DMS53 treated with DMSO at 0.1 percent for 48 hours (cell line): ENCODE measurements around the gene OSBPL6.

Experiments used
- DNase-seq: peaks from one replicate; lab custom pipeline; 2025; ENCODE audit not compliant: unreplicated experiment; lab: John Stamatoyannopoulos, UW

Gene OSBPL6

DNA sequence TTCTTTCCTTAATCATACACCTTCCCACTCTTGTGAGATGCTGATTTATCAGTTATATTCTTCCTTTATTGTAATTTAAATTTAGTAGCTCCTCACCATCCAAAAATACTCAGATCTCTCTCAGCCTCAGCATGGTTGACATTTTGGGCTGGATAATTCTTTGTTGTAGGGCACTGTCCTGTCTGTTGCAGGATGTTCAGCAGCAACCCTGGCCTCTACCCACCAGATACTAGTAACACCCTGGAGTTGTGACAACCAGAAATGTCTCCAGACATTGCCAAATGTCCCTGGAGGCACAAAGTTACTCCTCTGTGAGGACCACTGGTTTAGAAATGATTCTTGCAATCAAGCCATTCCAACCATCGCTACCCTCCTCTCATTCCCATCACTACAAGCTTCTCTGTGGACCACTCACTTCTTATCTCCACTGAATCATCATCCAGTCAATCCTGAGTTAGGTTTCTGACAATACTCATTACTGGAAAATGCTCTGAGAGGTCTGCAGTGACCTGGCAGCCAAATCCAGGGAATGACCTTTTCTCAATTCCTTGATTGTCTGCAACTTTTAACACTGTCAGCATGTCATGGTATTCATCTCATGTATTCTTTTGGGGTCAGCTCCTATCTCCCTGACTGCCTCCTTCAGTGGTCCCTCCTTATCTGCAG, 43.3 kb downstream of the OSBPL6 start:
- DNase-seq: no peak

DNA sequence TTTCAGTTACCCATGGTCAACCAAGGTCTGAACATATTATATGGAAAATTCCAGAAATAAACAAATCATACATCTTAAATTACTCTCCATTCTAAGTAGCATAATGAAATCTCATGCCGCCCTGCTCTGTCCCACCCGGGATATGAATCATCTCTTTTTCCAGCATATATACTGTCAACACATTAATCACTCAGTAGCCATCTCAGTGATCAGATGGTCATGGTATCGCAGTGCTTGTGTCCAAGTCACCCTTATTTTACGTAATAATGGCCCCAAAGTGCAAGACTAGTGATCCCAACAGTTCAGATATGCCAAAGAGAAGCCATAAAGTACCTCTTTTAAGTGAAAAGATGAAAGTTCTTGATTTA, 43.8 kb downstream of the OSBPL6 start:
- no peak for DNase-seq

DNA sequence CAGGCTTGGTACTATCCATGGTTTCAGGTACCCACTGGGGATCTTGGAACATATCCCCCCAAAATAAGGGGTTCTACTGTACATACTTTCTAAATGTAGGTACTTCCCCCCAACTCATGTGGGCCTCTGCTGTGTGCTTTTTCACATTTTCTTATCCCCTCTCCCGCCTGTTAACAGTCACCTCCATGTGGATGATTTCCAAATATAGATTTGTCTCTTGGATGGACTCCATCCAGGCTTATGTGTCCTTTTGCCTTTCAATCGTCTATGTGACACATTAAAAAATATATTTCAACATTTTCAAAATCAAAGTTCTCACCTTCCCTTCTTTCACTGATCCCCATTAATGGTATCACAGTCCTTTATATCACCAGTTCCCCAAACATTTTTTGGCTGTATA, 44.4 kb downstream of the OSBPL6 start:
- no peak for DNase-seq

DNA sequence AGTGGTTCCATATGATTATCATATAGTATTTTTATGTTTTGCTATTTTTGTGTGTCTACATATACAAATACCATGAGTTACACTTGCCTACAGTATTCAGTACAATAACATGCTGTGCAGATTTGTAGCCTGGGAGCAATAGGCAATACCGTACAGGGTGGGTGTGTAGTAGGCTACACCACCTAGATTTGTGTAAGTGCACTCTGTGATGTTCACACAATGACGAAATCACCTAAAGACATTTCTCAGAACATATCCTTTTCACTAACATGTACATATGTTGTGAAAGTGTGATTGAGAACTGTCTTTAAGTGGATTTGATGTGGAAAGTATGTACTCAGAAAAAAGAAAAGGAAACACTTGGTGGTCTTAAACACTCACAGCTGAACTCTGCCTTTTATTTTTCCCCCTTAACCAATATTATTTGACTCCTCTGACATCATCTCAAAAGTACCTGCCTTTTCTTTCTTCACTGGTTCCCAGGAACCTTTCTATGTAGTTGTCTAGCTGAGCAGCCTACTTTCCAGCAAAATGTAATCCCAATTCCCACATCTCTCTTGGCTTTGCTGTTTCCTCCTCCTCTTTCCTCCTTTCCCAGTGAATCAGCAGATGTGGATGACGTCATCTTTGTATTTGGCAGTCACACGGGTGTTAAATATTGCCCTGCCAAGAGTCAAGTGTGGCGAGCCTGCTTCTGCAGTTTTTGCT, 47.7 kb downstream of the OSBPL6 start:
- peak; percentile 88 for DNase-seq

DNA sequence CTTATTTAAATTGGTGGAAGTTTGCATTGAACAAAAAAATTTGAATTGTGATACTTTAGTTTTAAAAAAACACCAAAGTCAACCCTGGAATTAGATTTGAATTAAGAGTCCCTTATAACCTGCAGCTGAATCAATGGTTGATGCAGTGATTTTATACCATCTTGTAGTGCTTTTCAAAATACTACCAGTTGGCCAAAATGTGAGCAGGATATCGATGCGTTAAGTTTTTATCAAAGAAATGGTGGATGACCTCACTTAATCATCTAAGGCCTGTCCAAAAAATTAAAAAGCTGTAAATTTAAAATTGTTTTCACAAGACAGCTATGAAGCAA, 48.2 kb downstream of the OSBPL6 start:
- no peak for DNase-seq

DNA sequence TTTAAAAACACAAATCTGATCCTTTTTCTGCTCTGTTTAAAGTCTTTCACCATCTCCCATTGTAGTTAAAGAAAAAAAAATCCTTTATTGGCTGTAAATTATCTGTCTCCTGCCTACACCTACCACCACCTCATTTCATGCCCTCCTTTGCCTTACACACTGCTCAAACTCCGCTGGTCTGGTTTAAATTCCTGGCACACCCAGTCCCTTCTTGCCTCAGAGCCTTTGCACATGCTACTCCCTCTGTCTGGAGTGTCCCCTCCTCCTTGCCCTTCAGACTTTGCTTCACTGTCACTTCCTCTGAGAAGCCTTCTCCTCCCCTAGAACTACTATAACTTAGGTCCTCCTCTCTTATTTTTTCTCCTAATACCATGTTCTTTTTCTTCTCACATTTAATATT, 49.6 kb downstream of the OSBPL6 start:
- DNase-seq: no peak

DNA sequence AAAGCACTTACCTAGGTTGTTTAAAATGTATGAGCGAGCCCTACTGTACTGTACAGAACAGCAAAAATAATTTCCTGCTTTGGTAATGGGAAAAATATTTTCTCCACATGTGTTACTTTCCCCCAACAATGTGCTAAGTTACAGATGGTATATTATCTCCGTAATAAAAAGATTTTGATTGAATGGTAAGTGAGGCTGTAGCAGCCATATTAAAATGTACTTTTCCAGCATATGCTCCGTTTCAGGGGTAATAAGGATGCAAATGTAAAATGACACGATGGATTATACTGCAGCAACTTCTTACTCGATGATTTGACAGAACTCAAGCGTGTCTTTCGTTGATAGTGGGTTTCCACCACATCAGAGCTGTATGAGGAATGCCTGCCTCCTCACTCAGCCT, 50.5 kb downstream of the OSBPL6 start:
- no peak for DNase-seq

DNA sequence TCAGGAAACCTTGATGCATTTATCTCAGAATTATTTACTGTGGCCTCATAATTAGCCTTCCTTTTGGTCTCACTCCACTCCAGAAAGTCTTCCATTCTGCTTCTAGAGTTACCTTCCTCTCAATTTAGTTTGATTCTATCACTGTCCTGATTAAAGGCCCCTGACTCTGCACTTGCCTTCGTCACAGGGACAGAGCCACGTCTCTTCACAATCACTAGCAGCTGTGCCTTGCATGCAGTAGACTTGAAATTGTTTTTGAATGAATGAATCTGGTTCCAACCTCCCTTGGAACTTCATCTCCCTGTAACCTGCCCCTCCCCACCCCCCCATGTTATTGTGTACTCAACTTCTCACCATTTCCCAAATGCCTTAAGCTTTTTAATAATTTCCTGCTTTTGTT, 52.4 kb downstream of the OSBPL6 start:
- no peak for DNase-seq

DNA sequence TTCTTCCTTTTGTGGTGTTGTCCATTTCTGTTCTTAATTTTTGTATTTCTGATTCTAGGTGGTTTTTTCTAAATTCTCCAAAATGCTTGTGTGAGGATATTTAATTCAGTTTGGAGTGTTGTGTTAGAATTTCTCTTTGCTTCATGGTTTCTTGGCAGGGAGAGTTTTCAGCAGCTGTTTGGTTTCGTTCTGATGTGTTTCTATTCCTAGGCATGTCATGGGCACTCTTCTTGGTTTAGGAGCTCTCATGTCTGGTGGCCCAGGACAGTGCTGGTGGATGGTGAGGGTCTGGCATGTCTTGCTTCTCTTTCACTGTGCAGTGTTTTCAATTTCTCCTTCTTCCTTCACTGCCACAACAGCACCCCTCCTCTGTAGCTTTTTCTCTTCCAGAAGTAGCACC, 52.9 kb downstream of the OSBPL6 start:
- DNase-seq: no peak

DNA sequence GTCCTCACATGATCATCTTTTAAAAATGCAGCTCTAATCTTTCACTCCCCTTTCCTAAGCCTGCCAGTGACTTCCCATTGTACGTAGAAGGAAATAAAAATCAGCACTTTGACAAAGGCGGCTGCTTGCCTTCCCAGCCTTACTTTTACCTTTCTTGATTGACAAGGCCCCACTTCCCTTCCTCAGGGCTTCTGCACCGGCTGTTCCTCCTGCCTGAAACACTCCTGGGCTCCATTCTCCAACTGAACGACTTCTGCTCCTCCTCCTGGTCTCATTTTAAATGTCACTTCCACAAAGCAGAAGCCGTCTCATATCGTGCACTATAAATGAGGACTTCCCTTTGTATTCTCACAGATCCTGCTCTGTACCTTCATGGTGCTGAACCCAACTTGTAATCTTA, 56.1 kb downstream of the OSBPL6 start:
- no peak for DNase-seq

DNA sequence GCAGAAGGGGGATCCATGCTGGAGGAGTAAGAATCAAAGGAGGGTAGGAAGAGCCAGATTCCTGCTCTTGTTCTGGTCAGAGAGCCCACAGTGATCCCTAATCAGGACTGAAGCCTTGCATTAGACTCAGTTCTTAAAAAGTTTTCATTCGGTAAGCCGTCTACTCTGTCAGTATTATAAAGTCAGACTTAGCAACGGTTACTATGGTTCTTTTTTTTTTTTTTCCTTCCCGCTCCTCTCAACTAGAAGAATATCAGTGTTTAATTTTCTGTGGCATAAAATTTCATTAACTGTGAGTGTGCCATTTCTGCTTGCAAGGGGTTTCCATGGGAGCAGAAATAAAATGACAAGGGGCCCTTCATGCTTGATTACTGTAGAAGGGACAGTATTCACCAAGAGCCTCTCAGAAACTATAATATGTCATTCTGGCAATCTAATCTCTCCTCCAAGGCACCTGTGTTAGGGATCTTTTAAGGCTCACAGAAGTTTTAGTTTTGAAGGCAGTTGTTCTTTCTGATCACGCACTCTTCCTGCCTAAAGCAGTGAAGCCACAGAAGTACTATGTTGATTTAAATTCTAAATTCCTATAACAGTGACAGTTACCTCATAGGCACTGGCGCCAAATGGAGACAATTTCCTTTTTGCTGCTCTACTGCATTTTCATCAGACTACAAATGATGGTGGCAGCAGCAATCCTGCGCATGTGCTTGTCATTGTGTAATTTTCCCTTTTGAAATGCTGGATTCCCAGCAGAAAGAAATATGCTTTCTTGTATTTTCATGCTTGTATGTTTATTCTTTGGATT, 57.0 kb downstream of the OSBPL6 start:
- DNase-seq: no peak

DNA sequence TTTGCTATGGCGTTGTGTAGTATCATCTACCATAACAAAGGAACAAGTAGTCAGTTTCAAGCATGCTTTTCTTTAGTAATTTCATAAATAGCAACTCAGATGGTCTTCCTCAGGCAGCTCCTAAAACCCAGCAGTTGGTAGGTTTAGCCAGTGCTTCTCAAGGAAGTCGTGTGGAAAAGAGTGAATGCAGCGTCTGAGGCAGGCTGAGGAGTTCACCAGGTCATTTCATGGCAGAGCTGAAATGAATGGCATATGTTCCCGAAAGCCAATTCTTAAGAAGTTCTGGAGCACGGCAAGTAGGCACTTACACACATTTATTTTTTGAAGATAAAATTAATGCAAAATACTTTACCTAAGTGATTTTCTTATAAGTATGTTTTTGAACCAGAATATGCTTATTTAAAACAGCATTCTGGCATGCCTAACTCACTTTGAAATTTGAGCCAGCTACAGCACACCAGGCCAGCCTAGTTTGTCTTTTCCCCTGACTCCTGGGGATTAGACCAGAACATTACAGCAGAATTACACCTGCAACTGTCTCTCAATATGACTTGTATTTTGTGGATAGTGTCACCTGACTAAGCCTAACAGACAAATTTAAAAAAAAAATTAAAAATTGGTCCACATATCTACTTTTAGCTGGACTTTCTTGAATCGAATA, 62.2 kb downstream of the OSBPL6 start:
- DNase-seq: no peak

DNA sequence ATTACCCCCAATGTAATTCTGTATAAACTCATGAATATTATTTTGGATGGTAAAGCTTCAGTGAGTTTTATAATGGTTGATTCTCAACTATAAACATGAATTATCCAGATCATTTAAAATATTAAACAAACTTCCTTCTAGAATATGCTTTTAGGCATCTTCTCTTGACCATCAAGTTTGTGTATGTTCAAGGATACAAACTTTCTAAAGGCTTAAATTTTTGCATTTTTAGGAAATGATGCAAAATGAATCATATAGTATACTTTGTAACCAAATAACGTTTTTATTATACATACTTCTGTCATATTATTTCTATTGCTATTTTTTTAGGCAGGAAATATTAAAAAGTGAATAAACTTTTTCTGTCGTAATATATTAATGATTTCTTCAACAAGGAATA, 62.8 kb downstream of the OSBPL6 start:
- no peak for DNase-seq

DNA sequence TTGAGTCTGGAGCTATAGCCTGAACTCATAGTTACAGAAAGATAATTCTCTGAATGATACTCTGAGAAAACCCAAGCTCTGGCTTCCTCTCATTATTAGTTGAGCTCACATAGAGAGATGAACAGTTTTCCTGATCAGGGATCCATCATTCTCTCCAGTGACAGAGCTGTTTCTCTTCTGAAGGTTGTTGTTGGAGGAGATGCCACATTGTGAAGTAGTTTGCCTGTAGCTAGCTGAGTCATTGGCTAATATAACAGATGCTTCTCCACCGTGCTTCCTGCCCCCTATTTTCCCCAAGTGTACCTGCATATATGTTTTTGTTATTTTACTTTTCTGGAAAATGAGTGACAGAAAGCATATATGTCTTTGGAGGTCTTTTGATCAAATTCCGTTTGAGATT, 64.6 kb downstream of the OSBPL6 start:
- peak; percentile 15 for DNase-seq

DNA sequence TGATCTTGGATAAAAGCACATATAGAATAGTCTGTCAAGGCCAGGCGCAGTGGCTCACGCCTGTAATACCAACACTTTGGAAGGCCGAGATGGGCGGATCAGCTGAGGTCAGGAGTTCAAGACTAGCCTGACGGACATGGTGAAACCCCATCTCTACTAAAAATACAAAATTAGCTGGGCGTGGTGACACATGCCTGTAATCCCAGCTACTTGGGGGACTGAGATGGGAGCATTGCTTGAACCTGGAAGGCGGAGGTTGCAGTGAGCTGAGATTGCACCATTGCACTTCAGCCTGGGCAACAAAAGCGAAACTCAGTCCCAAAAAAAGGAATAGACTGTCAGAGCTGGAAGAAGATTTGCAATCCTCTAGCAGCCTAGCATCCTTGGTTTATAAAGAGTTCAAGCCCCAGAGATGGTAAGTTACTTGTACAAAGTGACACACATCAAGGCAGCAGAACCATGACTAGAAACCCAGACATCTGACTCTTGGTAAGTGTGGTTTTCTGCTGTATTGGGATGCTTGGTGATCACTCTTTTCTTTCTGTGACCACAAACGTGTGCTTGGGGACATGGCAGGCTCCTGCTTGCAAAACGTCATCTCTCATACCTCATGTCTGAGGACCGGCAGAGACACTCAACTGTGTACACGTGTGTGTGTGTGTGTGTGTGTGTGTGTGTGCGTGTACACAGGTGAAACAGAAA, 69.0 kb downstream of the OSBPL6 start:
- DNase-seq: no peak

DNA sequence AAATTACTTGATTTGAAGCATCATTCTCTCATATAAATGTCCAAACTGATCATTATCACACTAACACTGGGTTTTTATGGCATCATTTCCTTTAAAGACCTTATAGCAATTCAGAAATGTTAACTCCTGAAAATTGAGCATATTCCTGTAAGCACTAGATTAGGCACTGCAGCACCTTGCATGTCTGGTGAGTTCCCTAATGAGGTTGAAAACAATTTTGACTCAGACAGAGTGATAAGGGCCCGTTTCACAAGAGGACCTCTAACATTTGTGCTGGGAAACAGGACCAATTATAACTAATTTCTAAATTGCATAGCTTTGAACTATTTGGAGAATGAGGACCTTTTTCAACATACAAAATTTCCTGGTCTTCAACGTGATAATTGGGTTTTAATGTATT, 69.9 kb downstream of the OSBPL6 start:
- DNase-seq: no peak

DNA sequence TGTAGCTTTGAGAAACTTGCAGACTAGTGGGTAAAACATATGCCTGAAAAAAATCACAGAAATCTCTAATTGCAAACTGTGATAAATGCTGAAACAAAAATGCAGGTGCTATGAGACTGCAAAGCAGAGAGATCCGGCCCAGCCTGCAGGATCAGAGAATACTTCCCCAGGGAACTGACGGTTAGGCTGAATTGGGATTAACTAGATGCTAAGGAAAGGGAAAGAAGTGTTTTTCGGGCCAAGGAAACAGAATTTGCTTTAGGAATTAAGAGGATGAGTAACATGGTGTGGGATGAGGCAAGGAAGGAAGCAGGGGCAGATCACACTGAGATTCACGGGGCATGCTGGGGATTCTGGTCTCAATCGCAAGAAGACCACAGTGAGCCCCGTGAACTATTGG, 71.5 kb downstream of the OSBPL6 start:
- no peak for DNase-seq

DNA sequence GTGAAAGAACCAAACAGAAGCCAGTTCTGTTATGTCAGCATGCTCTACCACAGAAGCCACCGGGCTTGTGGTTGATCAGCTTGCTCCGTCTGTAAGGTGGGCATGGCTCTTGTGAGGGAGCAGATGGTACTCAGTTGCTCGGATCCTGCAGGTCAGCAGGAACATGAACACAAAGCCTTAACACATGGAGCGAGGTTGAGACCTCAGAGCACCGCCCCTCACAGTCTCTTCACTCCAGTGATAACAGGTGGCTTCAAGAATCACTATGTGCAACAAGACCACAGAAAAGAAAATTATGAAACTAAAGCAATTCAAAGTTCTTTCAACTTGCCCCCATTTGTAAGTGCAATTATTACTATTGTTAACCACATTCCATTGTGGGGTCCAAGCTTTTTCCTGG, 72.1 kb downstream of the OSBPL6 start:
- no peak for DNase-seq

DNA sequence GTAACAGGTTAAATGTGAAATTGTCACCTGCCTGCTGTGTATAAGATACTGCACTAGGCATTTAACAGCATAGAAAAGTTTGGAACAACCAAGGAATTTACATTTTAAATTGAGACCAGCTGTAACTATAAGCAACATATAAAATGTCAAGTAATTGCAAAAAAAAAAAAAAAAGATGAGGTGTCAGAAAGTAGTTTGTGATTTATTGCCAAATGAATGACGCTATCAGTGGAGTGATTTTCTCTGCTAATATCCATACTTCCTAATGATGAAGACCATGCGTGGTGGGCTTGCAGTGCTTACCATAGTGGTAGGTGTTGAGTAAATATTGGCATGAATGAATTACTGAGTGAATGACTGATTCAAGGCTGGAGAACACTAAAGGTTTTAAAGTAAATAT, 73.3 kb downstream of the OSBPL6 start:
- no peak for DNase-seq

DNA sequence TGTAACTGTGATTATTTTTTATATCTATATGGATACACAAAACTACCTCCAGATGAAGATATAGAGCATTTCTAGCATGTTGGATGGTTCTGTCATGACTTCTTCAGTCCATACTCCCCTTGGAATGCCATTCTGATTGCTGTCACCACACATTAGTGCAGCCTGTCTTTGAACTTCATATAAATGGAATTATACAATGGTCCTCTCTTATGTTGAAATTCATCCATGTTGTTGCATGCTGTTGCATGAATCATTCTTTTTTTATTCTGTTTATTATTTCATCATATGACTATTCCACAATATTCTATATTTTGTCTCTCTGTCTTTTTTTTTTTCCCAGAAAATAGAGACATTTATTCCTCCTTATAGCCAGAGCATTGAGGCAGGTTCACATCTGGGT, 74.1 kb downstream of the OSBPL6 start:
- no peak for DNase-seq
